T-helper 2 cell treated with Interferon-gamma antibody and Interleukin-4, amounts not matched to agents 5 μg/mL and 100 μg/mL, for 36 hours (primary cell): ENCODE data around the gene RGS19.

Experiments used
- DNase-seq: peaks from one replicate; pipeline ENCODE4 v3.0.0; 2021; ENCODE audit warnings: low spot score
- H3K27ac Mint-ChIP-seq: one replicate; pipeline ENCODE4 v1.8.0; 2021; ENCODE audit warnings: mild to moderate bottlenecking, mixed read lengths
- H3K27me3 Mint-ChIP-seq: one replicate; pipeline ENCODE4 v1.8.0; 2021; ENCODE audit warnings: low read depth, mixed read lengths
- H3K36me3 Mint-ChIP-seq: one replicate; pipeline ENCODE4 v1.8.0; 2021; ENCODE audit warnings: low read depth, mixed read lengths
- H3K4me1 Mint-ChIP-seq: one replicate; pipeline ENCODE4 v1.8.0; 2021; ENCODE audit warnings: low read depth, mixed read lengths
- H3K4me3 Mint-ChIP-seq: one replicate; pipeline ENCODE4 v1.8.0; 2022; ENCODE audit warnings: mild to moderate bottlenecking, moderate library complexity, mixed read lengths
- H3K9me3 Mint-ChIP-seq: one replicate; pipeline ENCODE4 v1.8.0; 2021; ENCODE audit warnings: mixed read lengths

The RGS19 gene

DNA sequence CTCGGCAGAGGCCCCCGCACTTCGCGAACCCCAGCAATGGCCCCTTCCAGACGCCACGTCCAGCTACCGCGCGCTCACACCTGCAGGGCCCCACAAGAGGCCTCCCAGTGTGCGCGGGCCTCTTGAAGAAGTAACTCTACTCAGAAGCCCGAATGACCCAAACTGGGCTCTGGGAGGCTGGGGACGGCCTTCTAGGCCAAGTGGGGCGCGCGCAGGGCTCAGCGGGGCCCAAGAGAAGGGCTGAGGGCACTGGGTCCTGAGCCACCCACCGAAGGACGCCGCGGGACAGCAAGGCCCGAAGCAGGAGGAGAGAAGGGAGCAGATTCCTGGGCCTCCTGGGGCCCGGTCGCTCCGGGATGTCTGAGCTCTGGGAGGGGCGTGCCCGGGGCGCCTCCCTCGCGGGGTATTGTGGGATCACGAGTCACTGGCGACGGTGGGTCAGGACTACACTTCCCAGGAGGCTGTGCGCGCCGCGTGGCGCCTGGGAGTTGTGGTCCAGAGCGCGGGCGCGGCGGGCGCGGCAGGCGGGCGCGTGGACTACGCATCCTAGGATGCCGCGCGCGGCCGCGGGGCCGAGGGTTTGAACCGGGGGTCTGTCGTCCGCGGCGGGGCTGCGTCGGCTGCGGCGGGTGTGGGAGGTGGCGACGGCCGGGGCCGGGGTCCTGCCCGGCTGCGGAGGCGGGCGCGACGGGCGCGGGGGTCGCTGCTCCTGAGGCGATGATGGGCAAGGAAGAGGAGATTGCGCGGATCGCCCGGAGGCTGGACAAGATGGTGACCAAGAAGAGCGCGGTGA is 16.5 kb downstream of the RGS19 start, which contains the start of gene TCEA2:
TSS of gene TCEA2 (plus strand) at position 603 of the 793 bp plus-strand sequence. CDS start at position 718, 115 bp downstream.
- H3K4me1 Mint-ChIP-seq: peaks cover 43% of the 10 kb centered on the region
- peak; percentile 96 for DNase-seq
- peaks cover 4% of the 10 kb centered on the region for H3K36me3 Mint-ChIP-seq
- H3K9me3 Mint-ChIP-seq: no peaks in the 10 kb centered on the region
- H3K27ac Mint-ChIP-seq: peak within 1 kb of the TSS; percentile 88
- H3K27me3 Mint-ChIP-seq: no peaks in the 10 kb centered on the region
- peak within 1 kb of the TSS; percentile 89 for H3K4me3 Mint-ChIP-seq

DNA sequence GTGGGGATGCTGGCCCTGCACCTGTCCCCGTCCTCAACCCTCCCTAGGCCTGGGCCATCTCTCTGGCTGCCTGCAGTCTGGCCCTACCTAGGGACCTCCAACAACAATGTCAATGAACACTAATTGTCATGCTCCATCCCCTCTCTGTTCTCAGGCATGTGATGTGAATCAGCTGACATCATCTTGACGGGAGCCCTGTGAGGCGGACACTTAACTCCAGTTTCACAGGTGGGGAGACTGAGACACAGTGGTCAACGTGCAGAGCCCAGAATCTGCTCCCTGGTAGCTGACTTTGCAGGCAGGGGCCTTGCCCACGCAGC is 17.1 kb downstream of the RGS19 start:
- peaks cover 40% of the 10 kb centered on the region for H3K4me1 Mint-ChIP-seq
- H3K36me3 Mint-ChIP-seq: peaks cover 4% of the 10 kb centered on the region
- H3K4me3 Mint-ChIP-seq: peak overlapping the region; percentile 89
- no peaks in the 10 kb centered on the region for H3K27me3 Mint-ChIP-seq
- no peak for DNase-seq
- H3K27ac Mint-ChIP-seq: peak overlapping the region; percentile 10
- no peaks in the 10 kb centered on the region for H3K9me3 Mint-ChIP-seq

DNA sequence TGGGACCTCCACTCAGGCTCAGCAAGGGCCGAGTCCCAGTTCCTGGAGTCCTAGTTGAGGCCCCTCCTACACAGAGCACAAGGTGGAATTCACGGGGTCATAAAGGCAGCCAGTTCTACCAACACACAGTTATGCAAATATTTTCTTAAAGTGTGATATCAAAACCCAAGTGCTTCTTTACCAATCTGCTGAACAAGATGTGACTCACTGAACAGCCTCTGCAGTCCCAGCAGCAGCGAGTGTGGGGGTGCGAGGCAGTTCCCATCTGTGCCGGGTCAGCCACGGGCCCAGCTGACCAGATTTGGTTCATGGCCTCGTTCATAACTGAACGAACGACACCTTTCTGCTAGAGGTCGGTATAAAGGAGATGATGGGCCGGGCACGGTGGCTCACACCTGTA is 20.8 kb downstream of the RGS19 start:
- Mint-ChIP-seq H3K4me3 (peak overlapping the region; percentile 81), H3K27ac (peak overlapping the region; percentile 4)

DNA sequence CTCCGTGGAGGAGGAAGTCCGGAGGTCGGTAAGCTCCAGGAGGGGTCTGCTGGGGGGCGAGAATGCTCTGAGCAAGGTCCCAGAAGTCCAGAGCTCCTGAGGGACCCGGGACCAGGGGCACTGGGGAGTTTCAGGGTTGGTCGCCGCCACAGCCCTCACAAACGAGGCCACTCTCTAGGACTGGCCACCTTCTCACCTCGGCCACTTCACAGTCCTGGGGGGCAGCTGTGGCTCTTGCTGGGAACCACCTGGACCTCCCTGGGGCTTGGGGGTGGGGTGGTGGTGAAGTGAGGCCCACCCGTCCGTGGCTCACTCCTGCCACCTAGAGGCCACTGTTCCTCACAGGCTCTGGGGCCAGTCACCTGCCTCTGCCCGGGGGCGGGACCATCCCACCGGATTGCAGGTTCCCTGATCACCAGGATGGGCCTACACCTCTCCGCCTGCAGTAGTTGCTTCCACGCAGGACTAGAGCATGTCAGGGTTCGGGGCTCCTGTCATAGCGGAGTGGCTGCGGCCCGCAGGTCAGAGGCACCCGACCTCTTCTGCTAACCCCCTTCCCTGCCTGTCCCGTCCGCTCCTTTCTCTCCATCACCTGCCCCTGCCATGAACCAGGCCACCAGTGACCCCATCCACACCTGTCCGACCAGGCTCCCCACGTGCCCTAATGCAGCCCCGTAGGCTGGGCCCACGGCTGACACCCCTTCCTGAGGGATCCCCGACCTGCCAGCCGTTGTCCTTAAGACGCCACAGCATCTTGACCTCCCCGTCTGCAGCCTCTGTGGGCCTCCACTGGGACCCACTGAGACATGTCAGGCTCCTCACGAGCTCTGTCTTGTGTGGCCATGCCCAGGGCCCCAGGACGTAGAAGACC is 21.5 kb downstream of the RGS19 start:
- Mint-ChIP-seq H3K4me1 (peaks cover 13% of the 10 kb centered on the region), H3K4me3 (peak overlapping the region; percentile 81), H3K9me3 (no peaks in the 10 kb centered on the region), H3K36me3 (no peaks in the 10 kb centered on the region), H3K27me3 (no peaks in the 10 kb centered on the region), H3K27ac (peak overlapping the region; percentile 70)
- DNase-seq: peak; percentile 75

More for the DNA sequence above, 20.8 kb downstream of the RGS19 start:
- H3K9me3 Mint-ChIP-seq: no peaks in the 10 kb centered on the region
- H3K36me3 Mint-ChIP-seq: no peaks in the 10 kb centered on the region
- no peaks in the 10 kb centered on the region for H3K27me3 Mint-ChIP-seq
- H3K4me1 Mint-ChIP-seq: peaks cover 13% of the 10 kb centered on the region
- no peak for DNase-seq

DNA sequence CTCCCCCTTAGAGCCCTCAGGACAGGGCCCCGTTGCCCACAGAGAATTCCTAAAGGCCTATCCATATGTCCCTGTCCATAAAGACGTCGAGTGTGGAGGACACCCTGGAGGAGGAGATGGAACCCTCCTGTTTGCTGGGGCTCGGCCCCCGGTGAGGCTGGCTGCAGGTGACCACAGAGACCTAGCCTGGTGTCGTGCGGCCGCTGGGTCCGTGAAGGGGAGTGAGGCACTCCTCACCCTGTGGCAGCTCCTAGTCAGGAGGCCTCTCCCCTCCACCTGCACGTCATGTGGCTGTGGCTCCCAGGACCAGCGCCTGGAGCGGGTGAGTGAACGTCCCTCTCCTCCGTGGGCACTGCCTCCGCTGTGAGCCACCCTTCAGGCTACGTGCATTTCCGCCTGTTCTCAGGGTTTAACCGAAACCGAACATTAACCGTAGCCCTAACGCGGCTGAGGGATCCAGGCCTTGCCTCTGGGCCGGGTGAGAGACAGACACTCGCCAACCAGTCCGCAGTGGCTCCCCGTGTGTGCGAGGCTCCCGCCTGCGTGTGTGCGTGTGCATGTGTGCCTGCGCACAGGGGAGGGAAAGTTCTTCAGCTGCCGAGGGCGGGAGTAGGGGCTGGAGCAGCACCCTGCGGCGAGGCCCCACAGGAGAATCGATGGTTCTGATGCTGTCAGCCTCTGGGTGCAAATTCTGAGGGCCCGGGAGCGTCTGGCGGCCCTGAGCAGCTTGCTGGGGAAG is 22.3 kb downstream of the RGS19 start:
- H3K36me3 Mint-ChIP-seq: no peaks in the 10 kb centered on the region
- no peaks in the 10 kb centered on the region for H3K9me3 Mint-ChIP-seq
- peak overlapping the region; percentile 70 for H3K27ac Mint-ChIP-seq
- no peak for DNase-seq
- H3K4me3 Mint-ChIP-seq: peak overlapping the region; percentile 81
- peaks cover 13% of the 10 kb centered on the region for H3K4me1 Mint-ChIP-seq
- peaks cover under 1% of the 10 kb centered on the region for H3K27me3 Mint-ChIP-seq

DNA sequence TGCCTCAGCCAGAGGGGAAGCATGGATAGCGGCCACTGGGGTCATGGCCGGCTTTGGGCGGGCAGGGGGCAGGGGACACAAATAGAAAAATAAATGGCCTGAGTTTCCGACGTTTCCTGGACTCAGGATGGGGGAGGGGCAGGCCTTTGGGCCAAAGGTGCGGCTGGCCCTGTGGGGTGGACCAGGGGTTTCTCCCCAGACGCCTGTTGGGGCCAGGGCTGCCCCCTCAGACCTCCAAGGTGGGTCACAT is 22.8 kb downstream of the RGS19 start:
- Mint-ChIP-seq H3K4me1 (peaks cover 13% of the 10 kb centered on the region), H3K36me3 (no peaks in the 10 kb centered on the region), H3K27me3 (peaks cover 5% of the 10 kb centered on the region), H3K27ac (no peak overlapping the region), H3K4me3 (no peak overlapping the region), H3K9me3 (no peaks in the 10 kb centered on the region)
- no peak for DNase-seq

DNA sequence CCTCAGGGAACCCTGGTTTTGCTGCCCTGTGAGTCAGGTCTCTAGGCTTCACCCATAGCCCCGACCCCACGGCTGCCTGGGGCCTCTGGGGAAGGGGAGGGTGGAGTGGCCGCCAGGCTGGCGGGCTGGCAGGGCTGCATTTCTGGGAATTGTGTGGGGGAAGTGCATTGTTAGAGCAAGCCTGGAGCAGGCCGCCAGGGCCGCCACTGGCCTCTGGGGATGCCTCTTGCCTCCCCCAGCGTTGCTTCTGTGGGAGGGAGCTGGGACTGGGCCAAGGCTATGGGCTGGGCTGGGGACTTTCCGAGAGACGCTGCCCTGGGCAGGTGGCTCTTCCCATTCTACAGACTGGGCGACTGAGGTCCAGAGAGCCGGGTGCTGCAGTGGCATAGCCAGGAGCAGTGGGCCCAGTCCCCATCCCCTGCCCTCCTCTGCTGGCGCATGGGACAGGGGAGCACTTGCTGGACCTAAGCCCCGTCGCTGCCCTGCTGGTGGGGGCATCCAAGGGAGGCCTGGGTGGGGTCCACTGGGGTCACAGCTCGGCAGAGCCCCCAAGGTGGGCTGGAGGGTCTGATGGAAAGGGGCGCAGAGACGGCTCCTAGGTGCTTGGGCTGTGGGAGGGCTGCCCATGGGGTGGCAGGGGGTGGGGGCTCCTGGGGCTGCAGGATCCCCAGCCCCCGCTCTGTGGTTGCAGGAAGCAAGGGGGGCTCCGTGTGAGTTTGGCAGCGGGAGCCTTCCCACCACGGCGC is 23.3 kb downstream of the RGS19 start:
- no peaks in the 10 kb centered on the region for H3K9me3 Mint-ChIP-seq
- peaks cover 13% of the 10 kb centered on the region for H3K4me1 Mint-ChIP-seq
- no peak for DNase-seq
- no peak overlapping the region for H3K27ac Mint-ChIP-seq
- H3K4me3 Mint-ChIP-seq: no peak overlapping the region
- H3K27me3 Mint-ChIP-seq: peaks cover 6% of the 10 kb centered on the region
- H3K36me3 Mint-ChIP-seq: no peaks in the 10 kb centered on the region

DNA sequence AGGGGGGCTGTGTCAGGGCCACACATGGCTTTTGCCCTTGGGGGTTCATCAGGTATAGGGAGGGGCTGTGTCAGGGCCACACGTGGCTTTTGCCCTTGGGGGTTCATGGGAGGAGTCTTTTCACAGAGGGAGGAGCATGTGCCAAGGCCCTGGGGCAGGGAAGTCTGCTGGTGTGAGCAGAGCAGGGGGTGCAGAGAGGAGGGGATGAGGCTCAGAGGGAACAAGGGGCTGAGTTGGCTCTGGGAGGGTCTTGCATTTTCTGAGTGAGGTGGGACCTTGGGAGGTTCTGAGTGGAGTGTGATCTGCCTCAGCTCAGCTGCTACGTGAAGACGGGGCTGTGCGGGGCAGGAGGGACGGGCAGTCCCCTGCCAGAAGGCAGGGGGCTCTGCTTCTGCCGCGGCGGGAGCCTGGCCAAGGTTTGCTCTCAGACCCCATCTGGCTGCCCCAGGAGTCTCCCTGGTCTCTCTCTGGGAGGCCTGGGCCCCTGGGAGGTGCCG is 23.9 kb downstream of the RGS19 start:
- no peaks in the 10 kb centered on the region for H3K9me3 Mint-ChIP-seq
- H3K36me3 Mint-ChIP-seq: no peaks in the 10 kb centered on the region
- peak overlapping the region; percentile 41 for H3K27ac Mint-ChIP-seq
- no peak for DNase-seq
- peaks cover 13% of the 10 kb centered on the region for H3K4me1 Mint-ChIP-seq
- peaks cover 12% of the 10 kb centered on the region for H3K27me3 Mint-ChIP-seq
- H3K4me3 Mint-ChIP-seq: no peak overlapping the region

DNA sequence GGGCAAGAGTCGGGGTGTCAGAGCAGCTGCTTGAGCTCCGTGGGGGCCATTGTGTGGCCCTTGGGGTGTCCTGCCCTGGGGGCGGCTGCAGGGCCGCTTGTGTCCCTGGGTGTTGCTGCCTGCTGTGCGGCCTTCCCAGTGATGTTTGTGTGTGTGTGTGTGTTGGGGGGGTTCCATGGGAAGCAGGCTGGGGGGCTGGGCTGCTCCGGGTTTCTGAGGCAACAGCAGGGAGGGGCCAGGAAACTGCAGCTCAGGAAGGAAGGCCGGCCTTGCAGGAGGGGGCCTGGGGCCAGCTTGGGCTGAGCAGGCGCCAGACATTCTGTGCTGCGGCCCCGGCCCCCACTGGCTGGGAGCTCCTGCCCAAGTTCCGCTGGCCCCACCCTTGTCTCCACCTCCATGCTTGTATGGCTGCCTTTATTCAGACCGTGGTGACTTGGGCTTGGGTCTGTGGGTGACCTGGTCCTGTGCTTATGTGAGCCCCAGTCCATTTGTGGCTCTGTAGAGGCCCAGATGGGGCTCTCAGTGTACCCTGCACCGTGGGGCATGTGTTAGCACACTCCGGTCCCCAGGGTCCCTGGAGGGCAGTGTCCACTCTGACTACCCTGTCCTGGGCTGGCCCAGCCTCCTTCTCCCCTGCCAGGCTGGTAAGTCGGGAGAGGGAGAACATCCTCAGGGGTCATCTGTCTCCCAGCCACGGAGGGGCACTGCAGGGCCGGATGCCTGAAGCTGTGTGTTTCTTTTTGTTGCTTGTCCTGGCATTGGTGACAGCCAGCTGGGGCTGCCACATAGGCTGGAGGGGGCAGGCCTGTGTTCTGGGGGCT is 25.3 kb downstream of the RGS19 start:
- no peak overlapping the region for H3K4me3 Mint-ChIP-seq
- no peak for DNase-seq

DNA sequence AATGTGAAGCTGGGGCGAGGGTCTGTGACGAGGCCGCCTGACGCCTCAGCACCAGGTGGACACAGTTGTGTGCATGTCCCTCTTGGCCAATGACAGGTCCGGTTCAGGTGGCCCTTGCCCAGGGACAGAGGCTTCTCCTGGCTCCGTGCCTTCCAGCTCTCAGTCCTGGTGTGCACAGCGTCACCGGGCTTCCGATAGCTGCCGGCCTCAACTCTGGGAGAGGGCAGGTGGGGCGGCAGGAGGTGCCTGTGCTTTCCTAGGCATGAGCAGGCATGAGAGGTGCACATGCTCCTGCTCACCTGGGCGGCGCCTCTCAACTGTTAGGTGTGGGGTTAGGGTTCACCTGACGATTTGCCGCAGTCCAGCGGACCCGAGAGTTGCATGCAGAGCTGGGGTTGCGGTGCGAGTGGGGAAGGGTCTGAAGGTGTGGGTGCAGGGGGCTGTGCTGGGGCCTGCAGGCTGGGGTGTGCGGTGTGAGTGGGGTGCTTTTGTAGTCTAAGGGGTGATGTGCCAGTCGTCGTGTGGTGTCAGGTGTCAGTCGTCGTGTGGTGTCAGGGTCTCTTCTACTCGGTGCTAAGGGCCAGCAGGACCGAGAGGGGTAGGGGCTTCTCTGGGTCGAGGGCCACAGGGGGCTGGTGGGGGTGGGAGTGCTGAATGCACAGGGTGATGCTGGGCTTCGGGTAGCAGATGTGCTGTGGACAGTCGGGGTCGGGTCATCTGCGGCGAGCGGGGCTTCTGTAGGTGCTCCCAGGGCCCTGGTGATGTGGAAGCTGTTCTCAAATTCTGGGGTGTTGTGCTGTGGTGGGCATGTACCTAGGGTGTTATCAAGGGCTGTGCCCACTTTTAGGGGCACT is 26.1 kb downstream of the RGS19 start:
- no peaks in the 10 kb centered on the region for H3K36me3 Mint-ChIP-seq
- H3K27ac Mint-ChIP-seq: peak overlapping the region; percentile 19
- H3K9me3 Mint-ChIP-seq: no peaks in the 10 kb centered on the region
- peaks cover 10% of the 10 kb centered on the region for H3K4me1 Mint-ChIP-seq
- H3K4me3 Mint-ChIP-seq: no peak overlapping the region
- H3K27me3 Mint-ChIP-seq: peaks cover 18% of the 10 kb centered on the region
- DNase-seq: no peak

More for the DNA sequence above, 25.3 kb downstream of the RGS19 start:
- no peaks in the 10 kb centered on the region for H3K9me3 Mint-ChIP-seq
- H3K4me1 Mint-ChIP-seq: peaks cover 11% of the 10 kb centered on the region
- H3K36me3 Mint-ChIP-seq: no peaks in the 10 kb centered on the region
- H3K27me3 Mint-ChIP-seq: peaks cover 17% of the 10 kb centered on the region
- H3K27ac Mint-ChIP-seq: no peak overlapping the region

DNA sequence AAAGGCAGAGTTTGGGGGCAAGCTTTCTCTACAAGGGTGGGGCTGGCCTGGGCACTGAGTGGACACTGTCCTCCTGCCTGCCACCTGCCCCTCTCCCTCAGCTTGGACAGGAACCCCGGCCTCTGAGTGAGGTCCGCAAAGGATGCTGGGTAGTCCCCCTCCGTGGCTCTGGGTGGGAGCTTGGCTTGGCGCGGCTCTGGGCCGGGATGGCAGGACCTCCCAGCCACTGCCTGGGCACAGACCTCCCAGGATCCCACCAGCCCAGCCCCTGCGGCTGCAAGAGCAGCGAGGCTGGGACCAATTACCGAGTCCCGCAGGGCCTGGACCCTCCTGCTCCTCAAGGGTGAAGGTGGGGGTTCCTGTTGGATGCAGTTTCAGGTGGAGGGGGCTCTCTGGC is 27.0 kb downstream of the RGS19 start:
- Mint-ChIP-seq H3K9me3 (no peaks in the 10 kb centered on the region), H3K36me3 (no peaks in the 10 kb centered on the region), H3K27ac (no peak overlapping the region), H3K4me3 (no peak overlapping the region), H3K27me3 (peaks cover 24% of the 10 kb centered on the region), H3K4me1 (peaks cover 8% of the 10 kb centered on the region)
- DNase-seq: no peak
